ENCODE data around the gene EGFL6. TPM values are rescaled to one million over a fixed set of nuclear protein-coding genes. Genes with fewer than 3 reads are reported as not detected.
A peak's percentile ranks its signal among the peaks of the same experiment; 100 is the strongest.
"Not testable (repeated sequence)": the region's sequence is repeated elsewhere in the genome, so short reads cannot be mapped to it uniquely, and the experiment has no call there.

The EGFL6 gene
- total RNA-seq, 1 experiment from 2014 or later: not detected

GRCh38 chrX:13637224-13637623 is 67.8 kb downstream of the EGFL6 start:
- not testable (repeated sequence) for H3K4me2 ChIP-seq (ENCODE audit: low read depth, low read length, poor library complexity, severe bottlenecking); H3K4me1 ChIP-seq (ENCODE audit: low read length); H3K79me2 ChIP-seq (ENCODE audit: low read length); H4K20me1 ChIP-seq (ENCODE audit: insufficient read depth, low read depth, low read length); H3K36me3 ChIP-seq (ENCODE audit: insufficient read depth, low read length); H3K9me2 ChIP-seq (replicated peaks; ENCODE audit: insufficient read depth, low read length); H3K4me3 ChIP-seq (ENCODE audit: low read length); H2AFZ ChIP-seq (ENCODE audit: low read length); H3K9me3 ChIP-seq (ENCODE audit: low read length); H3K27ac ChIP-seq (ENCODE audit: low read length); DNase-seq; H3K27me3 ChIP-seq (ENCODE audit: low read length); H3K9ac ChIP-seq (ENCODE audit: low read length)

GRCh38 chrX:13638021-13638420 is 68.6 kb downstream of the EGFL6 start:
- Histone ChIP-seq H3K27me3 (ENCODE audit: low read length) (peaks cover 4% of the 10 kb centered on the region; the same call in 1 of the 2 replicates), H3K4me1 (ENCODE audit: low read length) (no peaks in the 10 kb centered on the region; the same call in 1 of the 2 replicates), H3K36me3 (ENCODE audit: insufficient read depth, low read length) (no peaks in the 10 kb centered on the region), H3K9me2 (replicated peaks; ENCODE audit: insufficient read depth, low read length) (no peaks in the 10 kb centered on the region), H3K79me2 (ENCODE audit: low read length) (no peaks in the 10 kb centered on the region), H2AFZ (ENCODE audit: low read length) (no peak overlapping the region), H3K27ac (ENCODE audit: low read length) (no peak overlapping the region), H3K4me3 (ENCODE audit: low read length) (no peak overlapping the region), H3K4me2 (ENCODE audit: low read depth, low read length, poor library complexity, severe bottlenecking) (no peak overlapping the region), H3K9ac (ENCODE audit: low read length) (no peak overlapping the region), H4K20me1 (ENCODE audit: insufficient read depth, low read depth, low read length) (no peaks in the 10 kb centered on the region), H3K9me3 (ENCODE audit: low read length) (no peaks in the 10 kb centered on the region; the same call in 1 of the 2 replicates)
- no peak for DNase-seq

- Histone ChIP-seq H3K4me1 (ENCODE audit: low read length) (no peaks in the 10 kb centered on the region; the same call in 1 of the 2 replicates), H3K9me2 (replicated peaks; ENCODE audit: insufficient read depth, low read length) (no peaks in the 10 kb centered on the region), H3K27ac (ENCODE audit: low read length) (no peak overlapping the region), H3K9me3 (ENCODE audit: low read length) (no peaks in the 10 kb centered on the region; the same call in 1 of the 2 replicates), H3K9ac (ENCODE audit: low read length) (no peak overlapping the region), H3K79me2 (ENCODE audit: low read length) (no peaks in the 10 kb centered on the region), H3K4me3 (ENCODE audit: low read length) (no peak overlapping the region), H2AFZ (ENCODE audit: low read length) (no peak overlapping the region), H3K36me3 (ENCODE audit: insufficient read depth, low read length) (no peaks in the 10 kb centered on the region), H3K27me3 (ENCODE audit: low read length) (peaks cover 4% of the 10 kb centered on the region; the same call in 1 of the 2 replicates), H3K4me2 (ENCODE audit: low read depth, low read length, poor library complexity, severe bottlenecking) (no peak overlapping the region), H4K20me1 (ENCODE audit: insufficient read depth, low read depth, low read length) (no peaks in the 10 kb centered on the region)
- no peak for DNase-seq
Observed at GRCh38 chrX:13638826-13639225, 69.4 kb downstream of the EGFL6 start.

DNA sequence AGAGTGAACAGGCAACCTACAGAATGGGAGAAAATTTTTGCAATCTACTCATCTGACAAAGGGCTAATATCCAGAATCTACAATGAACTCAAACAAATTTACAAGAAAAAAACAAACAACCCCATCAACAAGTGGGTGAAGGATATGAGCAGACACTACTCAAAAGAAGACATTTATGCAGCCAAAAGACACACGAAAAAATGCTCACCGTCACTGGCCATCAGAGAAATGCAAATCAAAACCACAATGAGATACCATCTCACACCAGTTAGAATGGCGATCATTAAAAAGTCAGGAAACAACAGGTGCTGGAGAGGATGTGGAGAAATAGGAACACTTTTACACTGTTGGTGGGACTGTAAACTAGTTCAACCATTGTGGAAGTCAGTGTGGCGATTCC is 72.3 kb downstream of the EGFL6 start:
- H3K4me2 ChIP-seq (ENCODE audit: low read depth, low read length, poor library complexity, severe bottlenecking); H2AFZ ChIP-seq (ENCODE audit: low read length); H3K36me3 ChIP-seq (ENCODE audit: insufficient read depth, low read length); H4K20me1 ChIP-seq (ENCODE audit: insufficient read depth, low read depth, low read length); H3K9me2 ChIP-seq (replicated peaks; ENCODE audit: insufficient read depth, low read length); H3K9me3 ChIP-seq (ENCODE audit: low read length); H3K4me3 ChIP-seq (ENCODE audit: low read length); H3K9ac ChIP-seq (ENCODE audit: low read length); H3K79me2 ChIP-seq (ENCODE audit: low read length); H3K4me1 ChIP-seq (ENCODE audit: low read length); H3K27me3 ChIP-seq (ENCODE audit: low read length); H3K27ac ChIP-seq (ENCODE audit: low read length); DNase-seq: not testable (repeated sequence)

GRCh38 chrX:13645464-13646153 is 76.2 kb downstream of the EGFL6 start:
- Histone ChIP-seq H4K20me1 (ENCODE audit: insufficient read depth, low read depth, low read length) (no peaks in the 10 kb centered on the region), H2AFZ (ENCODE audit: low read length) (no peak overlapping the region), H3K9me2 (replicated peaks; ENCODE audit: insufficient read depth, low read length) (no peaks in the 10 kb centered on the region), H3K4me3 (ENCODE audit: low read length) (no peak overlapping the region), H3K4me1 (ENCODE audit: low read length) (no peaks in the 10 kb centered on the region), H3K9me3 (ENCODE audit: low read length) (no peaks in the 10 kb centered on the region), H3K27ac (ENCODE audit: low read length) (no peak overlapping the region), H3K4me2 (ENCODE audit: low read depth, low read length, poor library complexity, severe bottlenecking) (no peak overlapping the region), H3K79me2 (ENCODE audit: low read length) (no peaks in the 10 kb centered on the region), H3K36me3 (ENCODE audit: insufficient read depth, low read length) (no peaks in the 10 kb centered on the region), H3K27me3 (ENCODE audit: low read length) (no peaks in the 10 kb centered on the region), H3K9ac (ENCODE audit: low read length) (no peak overlapping the region)
- no peak for DNase-seq

DNA sequence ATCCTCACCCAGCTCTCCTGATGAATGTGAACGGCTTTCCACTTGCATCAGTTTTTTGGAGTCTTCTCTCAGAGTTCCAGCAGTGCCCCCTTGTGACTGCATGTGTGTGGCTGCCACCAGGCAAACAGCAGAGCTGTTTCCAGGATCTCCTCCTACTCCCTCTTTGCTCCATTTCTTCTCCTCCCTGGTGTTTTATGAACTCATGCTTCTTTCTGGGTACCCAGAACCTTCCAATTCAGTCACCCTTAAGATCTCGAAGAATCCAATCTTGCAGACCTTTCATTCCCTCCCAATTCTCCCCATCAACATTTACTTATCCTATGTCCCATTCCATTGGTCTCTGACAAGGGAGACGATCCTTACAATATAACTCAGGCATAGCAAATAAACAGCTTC is 76.8 kb downstream of the EGFL6 start:
- H3K79me2 ChIP-seq (ENCODE audit: low read length): no peaks in the 10 kb centered on the region
- no peak overlapping the region for H3K9ac ChIP-seq (ENCODE audit: low read length)

GRCh38 chrX:13647709-13648212 is 78.4 kb downstream of the EGFL6 start:
- H3K36me3 ChIP-seq (ENCODE audit: insufficient read depth, low read length): no peaks in the 10 kb centered on the region
- peaks cover 6% of the 10 kb centered on the region for H3K4me1 ChIP-seq (ENCODE audit: low read length)
- no peaks in the 10 kb centered on the region for H3K27me3 ChIP-seq (ENCODE audit: low read length)
- no peaks in the 10 kb centered on the region for H3K9me3 ChIP-seq (ENCODE audit: low read length)
- no peaks in the 10 kb centered on the region for H3K79me2 ChIP-seq (ENCODE audit: low read length)
- H3K9ac ChIP-seq (ENCODE audit: low read length): no peak overlapping the region
- no peak overlapping the region for H3K4me2 ChIP-seq (ENCODE audit: low read depth, low read length, poor library complexity, severe bottlenecking)
- H2AFZ ChIP-seq (ENCODE audit: low read length): no peak overlapping the region
- H4K20me1 ChIP-seq (ENCODE audit: insufficient read depth, low read depth, low read length): no peaks in the 10 kb centered on the region
- no peak overlapping the region for H3K4me3 ChIP-seq (ENCODE audit: low read length)
- no peak for DNase-seq
- no peak overlapping the region for H3K27ac ChIP-seq (ENCODE audit: low read length)
- no peaks in the 10 kb centered on the region for H3K9me2 ChIP-seq (replicated peaks; ENCODE audit: insufficient read depth, low read length)

More for the DNA sequence above, 76.8 kb downstream of the EGFL6 start:
- Histone ChIP-seq H3K4me3 (ENCODE audit: low read length) (no peak overlapping the region), H3K4me1 (ENCODE audit: low read length) (no peaks in the 10 kb centered on the region), H4K20me1 (ENCODE audit: insufficient read depth, low read depth, low read length) (no peaks in the 10 kb centered on the region), H3K36me3 (ENCODE audit: insufficient read depth, low read length) (no peaks in the 10 kb centered on the region), H3K9me3 (ENCODE audit: low read length) (no peaks in the 10 kb centered on the region), H3K9me2 (replicated peaks; ENCODE audit: insufficient read depth, low read length) (no peaks in the 10 kb centered on the region), H3K27ac (ENCODE audit: low read length) (no peak overlapping the region), H3K27me3 (ENCODE audit: low read length) (no peaks in the 10 kb centered on the region), H3K4me2 (ENCODE audit: low read depth, low read length, poor library complexity, severe bottlenecking) (no peak overlapping the region), H2AFZ (ENCODE audit: low read length) (no peak overlapping the region)
- DNase-seq: peak; percentile 78

DNA sequence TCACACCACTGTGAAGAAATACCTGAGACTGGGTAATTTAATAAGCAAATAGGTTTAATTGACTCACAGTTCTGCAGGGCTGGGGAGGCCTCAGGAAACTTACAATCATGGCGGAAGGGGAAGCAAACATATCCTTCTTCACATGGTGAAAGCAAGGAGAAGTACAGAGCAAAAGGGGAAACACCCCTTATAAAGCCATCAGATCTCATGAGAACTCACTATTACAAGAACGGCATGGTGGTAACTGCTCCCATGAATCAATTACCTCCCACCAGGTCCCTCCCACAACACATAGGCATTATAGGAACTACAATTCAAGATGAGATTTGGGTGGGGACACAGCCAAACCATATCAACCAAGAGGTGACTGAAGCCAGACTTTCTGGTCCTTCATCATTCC is 78.9 kb downstream of the EGFL6 start:
- H3K9me3 ChIP-seq (ENCODE audit: low read length); H3K4me1 ChIP-seq (ENCODE audit: low read length); H2AFZ ChIP-seq (ENCODE audit: low read length); H3K9ac ChIP-seq (ENCODE audit: low read length); H3K4me2 ChIP-seq (ENCODE audit: low read depth, low read length, poor library complexity, severe bottlenecking); H4K20me1 ChIP-seq (ENCODE audit: insufficient read depth, low read depth, low read length); H3K79me2 ChIP-seq (ENCODE audit: low read length); H3K27me3 ChIP-seq (ENCODE audit: low read length); H3K36me3 ChIP-seq (ENCODE audit: insufficient read depth, low read length); H3K4me3 ChIP-seq (ENCODE audit: low read length); H3K9me2 ChIP-seq (replicated peaks; ENCODE audit: insufficient read depth, low read length); H3K27ac ChIP-seq (ENCODE audit: low read length); DNase-seq: not testable (repeated sequence)

All from Karpas-422 (cell line).